ENCODE data around the gene NKX2-3. TPM values are rescaled to one million over a fixed set of nuclear protein-coding genes. Genes with fewer than 3 reads are reported as not detected.

NKX2-3 gene
- total RNA-seq, 1 experiment from 2014 or later, result not detected

- peak; percentile 65 for DNase-seq (ENCODE audit: low read depth)
Observed at GRCh38 chr10:99579971-99580370, 47.2 kb downstream of the NKX2-3 start.

GRCh38 chr10:99582255-99582770 lies 49.6 kb downstream of the NKX2-3 start:
- no peak for DNase-seq (ENCODE audit: low read depth)

- no peak for DNase-seq (ENCODE audit: low read depth)
Observed at GRCh38 chr10:99583687-99584086, 50.9 kb downstream of the NKX2-3 start.

Other genes with a start within 250 kb of the NKX2-3 start
- 1.4 and 2.2 TPM in 2 replicates for gene CNNM1, start 203.6 kb upstream of the NKX2-3 start, total RNA-seq (2014; rRNA removed; shearing (Covaris generic))
- 24.2 and 32.3 TPM in 2 replicates for gene GOT1, start 102.3 kb upstream of the NKX2-3 start, total RNA-seq (2014; rRNA removed; shearing (Covaris generic))
- 11.9 and 14.9 TPM in 2 replicates for gene SLC25A28, start 87.5 kb downstream of the NKX2-3 start, total RNA-seq (2014; rRNA removed; shearing (Covaris generic))
- gene ENTPD7, start 126.6 kb downstream of the NKX2-3 start, total RNA-seq (2014; rRNA removed; shearing (Covaris generic)), result 4.6 and 4.8 TPM in 2 replicates
- 21.0 and 24.6 TPM in 2 replicates for gene COX15, start 199.2 kb downstream of the NKX2-3 start, total RNA-seq (2014; rRNA removed; shearing (Covaris generic))
- 19.6 and 20.3 TPM in 2 replicates for gene CUTC, start 199.3 kb downstream of the NKX2-3 start, total RNA-seq (2014; rRNA removed; shearing (Covaris generic))
- 13.2 and 14.8 TPM in 2 replicates for gene ABCC2, start 249.7 kb downstream of the NKX2-3 start, total RNA-seq (2014; rRNA removed; shearing (Covaris generic))